ENCODE results near the gene FHOD3.

Gene FHOD3

GRCh38 chr18:36450264-36450663 is 152.8 kb downstream of the FHOD3 start (continued):
- TF ChIP-seq ZNF664 (tag by site-specific recombination; IDR thresholded peaks at IDR 0.05): 0 out of 2 replicates have a peak, but pooled peaks have one; percentile 25
- TF ChIP-seq GFI1B (tag by site-specific recombination; IDR thresholded peaks at IDR 0.05): no peak
- TF ChIP-seq ZNF114 (tag by site-specific recombination; IDR thresholded peaks at IDR 0.05): no peak
- no peak for TF ChIP-seq KLF10 (tag by site-specific recombination; IDR thresholded peaks at IDR 0.05)
- no peak for TF ChIP-seq ZNF571 (tag by site-specific recombination; IDR thresholded peaks at IDR 0.05)
- peak; percentile 51; the same call in 1 of the 2 replicates for TF ChIP-seq ZBTB8A (tag by site-specific recombination; IDR thresholded peaks at IDR 0.05)
- no peak for TF ChIP-seq ZNF404 (tag by site-specific recombination; IDR thresholded peaks at IDR 0.05)
- TF ChIP-seq ZNF23 (tag by site-specific recombination; IDR thresholded peaks at IDR 0.05; ENCODE audit: borderline replicate concordance): no peak
- no peak for TF ChIP-seq ZBTB10 (tag by site-specific recombination; IDR thresholded peaks at IDR 0.05)
- TF ChIP-seq PRDM1 (tag by site-specific recombination; IDR thresholded peaks at IDR 0.05): no peak
- no peak for TF ChIP-seq ZEB2 (tag by site-specific recombination; IDR thresholded peaks at IDR 0.05)
- TF ChIP-seq ZNF768 (tag by site-specific recombination; IDR thresholded peaks at IDR 0.05): no peak
- TF ChIP-seq ZNF394 (tag by site-specific recombination; IDR thresholded peaks at IDR 0.05; ENCODE audit: borderline replicate concordance): peak; percentile 84
- no peak for TF ChIP-seq ZFHX2 (tag by site-specific recombination; conservative IDR thresholded peaks at IDR 0.05)
- peak; percentile 51; the same call in 1 of the 2 replicates for TF ChIP-seq ZNF558 (tag by site-specific recombination; IDR thresholded peaks at IDR 0.05)
- TF ChIP-seq YY2 (tag by site-specific recombination; IDR thresholded peaks at IDR 0.05): no peak
- peak; percentile 29; the same call in 1 of the 2 replicates for TF ChIP-seq ZIC2 (tag by site-specific recombination; IDR thresholded peaks at IDR 0.05)
- TF ChIP-seq ZNF175 (tag by site-specific recombination; IDR thresholded peaks at IDR 0.05): no peak
- TF ChIP-seq ZSCAN5A (tag by site-specific recombination; IDR thresholded peaks at IDR 0.05): no peak
- TF ChIP-seq ZNF501 (tag by site-specific recombination; IDR thresholded peaks at IDR 0.05): 0 out of 2 replicates have a peak, but pooled peaks have one; percentile 39
- no peak for TF ChIP-seq ZNF302 (tag by site-specific recombination; IDR thresholded peaks at IDR 0.05; ENCODE audit: low read depth)
- TF ChIP-seq TCF7L2 (IDR thresholded peaks at IDR 0.05; ENCODE audit: borderline replicate concordance, low read depth, low read length): no peak
- no peak for TF ChIP-seq ZNF423 (tag by site-specific recombination; IDR thresholded peaks at IDR 0.05)
- no peak for TF ChIP-seq ZNF26 (tag by site-specific recombination; IDR thresholded peaks at IDR 0.05)
- TF ChIP-seq ZNF433 (tag by site-specific recombination; IDR thresholded peaks at IDR 0.05; ENCODE audit: low read depth): peak; percentile 35; the same call in 1 of the 2 replicates
- 0 out of 2 replicates have a peak, but pooled peaks have one; percentile 26 for TF ChIP-seq AEBP2 (tag by site-specific recombination; IDR thresholded peaks at IDR 0.05; ENCODE audit: borderline replicate concordance)
- no peak for TF ChIP-seq SETDB1 (IDR thresholded peaks at IDR 0.05; ENCODE audit: insufficient read length, low read length)
- no peak for TF ChIP-seq ZNF843 (tag by site-specific recombination; IDR thresholded peaks at IDR 0.05)
- TF ChIP-seq ZNF623 (tag by site-specific recombination; IDR thresholded peaks at IDR 0.05): peak; percentile 56
- peak; percentile 78 for TF ChIP-seq ZNF426 (tag by site-specific recombination; IDR thresholded peaks at IDR 0.05)
- peak; percentile 58; the same call in 1 of the 2 replicates for TF ChIP-seq ZNF140 (tag by site-specific recombination; IDR thresholded peaks at IDR 0.05)
- TF ChIP-seq ZNF211 (tag by site-specific recombination; IDR thresholded peaks at IDR 0.05; ENCODE audit: low read depth): no peak
- TF ChIP-seq ZNF654 (tag by site-specific recombination; IDR thresholded peaks at IDR 0.05; ENCODE audit: low read depth): 0 out of 2 replicates have a peak, but pooled peaks have one; percentile 5
- TF ChIP-seq ZXDB (tag by site-specific recombination; IDR thresholded peaks at IDR 0.05): peak; percentile 42; the same call in 1 of the 2 replicates
- peak; percentile 58 for TF ChIP-seq ZNF555 (tag by site-specific recombination; conservative IDR thresholded peaks at IDR 0.05)
- no peak for TF ChIP-seq ZBTB7A (tag by site-specific recombination; IDR thresholded peaks at IDR 0.05; ENCODE audit: low read depth)
- TF ChIP-seq ZNF585B (tag by site-specific recombination; IDR thresholded peaks at IDR 0.05): no peak
